Measurements from ENCODE around the gene UBE2J2. TPM values are rescaled to one million over a fixed set of nuclear protein-coding genes. Genes with fewer than 3 reads are reported as not detected.

Gene UBE2J2
- total RNA-seq, 1 experiment from 2014 or later = 83.4 TPM

GRCh38 chr1:1296070-1297061, 22.7 kb upstream of the UBE2J2 start:
- no peak overlapping the region for H2BK15ac ChIP-seq (ENCODE audit: low read depth, low read length)
- H2BK120ac ChIP-seq (ENCODE audit: low read depth, low read length, poor library complexity, severe bottlenecking) = no peak overlapping the region
- TF ChIP-seq, protein P1, sequence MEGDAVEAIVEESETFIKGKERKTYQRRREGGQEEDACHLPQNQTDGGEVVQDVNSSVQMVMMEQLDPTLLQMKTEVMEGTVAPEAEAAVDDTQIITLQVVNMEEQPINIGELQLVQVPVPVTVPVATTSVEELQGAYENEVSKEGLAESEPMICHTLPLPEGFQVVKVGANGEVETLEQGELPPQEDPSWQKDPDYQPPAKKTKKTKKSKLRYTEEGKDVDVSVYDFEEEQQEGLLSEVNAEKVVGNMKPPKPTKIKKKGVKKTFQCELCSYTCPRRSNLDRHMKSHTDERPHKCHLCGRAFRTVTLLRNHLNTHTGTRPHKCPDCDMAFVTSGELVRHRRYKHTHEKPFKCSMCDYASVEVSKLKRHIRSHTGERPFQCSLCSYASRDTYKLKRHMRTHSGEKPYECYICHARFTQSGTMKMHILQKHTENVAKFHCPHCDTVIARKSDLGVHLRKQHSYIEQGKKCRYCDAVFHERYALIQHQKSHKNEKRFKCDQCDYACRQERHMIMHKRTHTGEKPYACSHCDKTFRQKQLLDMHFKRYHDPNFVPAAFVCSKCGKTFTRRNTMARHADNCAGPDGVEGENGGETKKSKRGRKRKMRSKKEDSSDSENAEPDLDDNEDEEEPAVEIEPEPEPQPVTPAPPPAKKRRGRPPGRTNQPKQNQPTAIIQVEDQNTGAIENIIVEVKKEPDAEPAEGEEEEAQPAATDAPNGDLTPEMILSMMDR (conservative IDR thresholded peaks at IDR 0.05) = no peak
- H3T11ph ChIP-seq (ENCODE audit: low read length) = no peak overlapping the region
- H3K27ac ChIP-seq (ENCODE audit: insufficient read length, low read depth, low read length) = no peak overlapping the region
- no peak overlapping the region for H2BK12ac ChIP-seq (ENCODE audit: insufficient read length, low read depth, low read length)
- H3K9ac ChIP-seq (ENCODE audit: extremely low read depth, insufficient read length, low read length) = no peak overlapping the region
- WGBS (ENCODE audit: extremely low coverage, insufficient read length, low lambda C conversion rate) = no CpG with 5 or more reads among the region's 62 CpGs
- Mint-ChIP-seq H3K27me3 (ENCODE audit: low read depth) (no peaks in the 10 kb centered on the region; the same call in 1 of the 2 replicates), H3K4me1 (peaks cover 0 to 7% of the 10 kb centered on the region in 2 experiments; a peak in 2 of 4 replicates), H3K36me3 (ENCODE audit: insufficient read depth in 1 of 3, low read depth in 3 of 3) (no peaks in the 10 kb centered on the region; a peak in 1 of 7 replicates), H3K27ac (no peak overlapping the region), H3K4me3 (no peak overlapping the region), H3K9me3 (no peaks in the 10 kb centered on the region)
- no peak overlapping the region for H3K4me2 ChIP-seq (ENCODE audit: insufficient read depth, insufficient read length, low read length)
- no peaks in the 10 kb centered on the region for H3K9me3 ChIP-seq (ENCODE audit: control insufficient read depth, low read depth, low read length)
- no peak overlapping the region for H3K56ac ChIP-seq (ENCODE audit: insufficient read length, low read depth, low read length)
- no peak overlapping the region for H2AK5ac ChIP-seq (ENCODE audit: insufficient read length, low read length)
- peaks cover 4% of the 10 kb centered on the region for H3K23me2 ChIP-seq (ENCODE audit: insufficient read length, low read depth, low read length, poor library complexity, severe bottlenecking)
- H3K4me1 ChIP-seq (ENCODE audit: insufficient read depth, low read length) = no peaks in the 10 kb centered on the region
- H2AFZ ChIP-seq (ENCODE audit: low read length) = no peak overlapping the region
- H3K27me3 ChIP-seq (ENCODE audit: insufficient read depth, low read length) = no peaks in the 10 kb centered on the region
- no peaks in the 10 kb centered on the region for H4K20me1 ChIP-seq (ENCODE audit: control insufficient read depth, insufficient read depth, insufficient read length)
- H4K8ac ChIP-seq (replicated peaks; ENCODE audit: insufficient read length, low read depth, low read length) = no peak overlapping the region
- no peak overlapping the region for H3K4ac ChIP-seq (ENCODE audit: low read depth, low read length)
- H3K14ac ChIP-seq (ENCODE audit: insufficient read depth, low read length) = no peak overlapping the region
- no peaks in the 10 kb centered on the region for H3K79me2 ChIP-seq (ENCODE audit: insufficient read depth, low read length)
- no peak overlapping the region for H4K5ac ChIP-seq (ENCODE audit: insufficient read length, low read depth, low read length)
- H4K91ac ChIP-seq (ENCODE audit: insufficient read length, low read depth, low read length) = no peak overlapping the region
- DNase-seq = no peak
- no peak overlapping the region for H2BK5ac ChIP-seq (ENCODE audit: insufficient read length, low read length)
- no peak overlapping the region for H2BK20ac ChIP-seq (ENCODE audit: low read depth, low read length, poor library complexity, severe bottlenecking)
- H3K79me1 ChIP-seq (ENCODE audit: insufficient read depth, low read depth, low read length, poor library complexity, severe bottlenecking) = no peaks in the 10 kb centered on the region
- no peak overlapping the region for H3K23ac ChIP-seq (ENCODE audit: insufficient read length, low read depth, low read length)
- no peak overlapping the region for H3K18ac ChIP-seq (ENCODE audit: insufficient read length, low read depth, low read length)

All from H9 (cell line).